ENCODE data around the gene SRA1.
"Not testable (repeated sequence)": the region's sequence is repeated elsewhere in the genome, so short reads cannot be mapped to it uniquely, and the experiment has no call there.

SRA1 gene

GRCh38 chr5:140590861-140591260 is 33.6 kb upstream of the SRA1 start:
- Histone ChIP-seq H3K4me3 (ENCODE audit: low read length) (no peak overlapping the region), H3K4me2 (ENCODE audit: low read length) (no peak overlapping the region), H4K20me1 (ENCODE audit: insufficient read depth, low read length) (no peaks in the 10 kb centered on the region), H3K79me2 (ENCODE audit: low read length) (no peaks in the 10 kb centered on the region), H2AFZ (ENCODE audit: low read depth, low read length) (no peak overlapping the region), H3K4me1 (ENCODE audit: low read length) (no peaks in the 10 kb centered on the region), H3K27me3 (ENCODE audit: low read depth, low read length) (no peaks in the 10 kb centered on the region), H3K9ac (ENCODE audit: low read length) (no peak overlapping the region), H3K9me3 (ENCODE audit: insufficient read depth, low read length) (no peaks in the 10 kb centered on the region), H3K27ac (ENCODE audit: low read length) (no peak overlapping the region), H3K36me3 (replicated peaks; ENCODE audit: low read depth, low read length) (no peaks in the 10 kb centered on the region)
- TF ChIP-seq EZH2phosphoT487 (IDR thresholded peaks at IDR 0.05; ENCODE audit: low read depth) (no peak), CTCF (IDR thresholded peaks at IDR 0.05; ENCODE audit: low read depth, low read length) (no peak)

DNA sequence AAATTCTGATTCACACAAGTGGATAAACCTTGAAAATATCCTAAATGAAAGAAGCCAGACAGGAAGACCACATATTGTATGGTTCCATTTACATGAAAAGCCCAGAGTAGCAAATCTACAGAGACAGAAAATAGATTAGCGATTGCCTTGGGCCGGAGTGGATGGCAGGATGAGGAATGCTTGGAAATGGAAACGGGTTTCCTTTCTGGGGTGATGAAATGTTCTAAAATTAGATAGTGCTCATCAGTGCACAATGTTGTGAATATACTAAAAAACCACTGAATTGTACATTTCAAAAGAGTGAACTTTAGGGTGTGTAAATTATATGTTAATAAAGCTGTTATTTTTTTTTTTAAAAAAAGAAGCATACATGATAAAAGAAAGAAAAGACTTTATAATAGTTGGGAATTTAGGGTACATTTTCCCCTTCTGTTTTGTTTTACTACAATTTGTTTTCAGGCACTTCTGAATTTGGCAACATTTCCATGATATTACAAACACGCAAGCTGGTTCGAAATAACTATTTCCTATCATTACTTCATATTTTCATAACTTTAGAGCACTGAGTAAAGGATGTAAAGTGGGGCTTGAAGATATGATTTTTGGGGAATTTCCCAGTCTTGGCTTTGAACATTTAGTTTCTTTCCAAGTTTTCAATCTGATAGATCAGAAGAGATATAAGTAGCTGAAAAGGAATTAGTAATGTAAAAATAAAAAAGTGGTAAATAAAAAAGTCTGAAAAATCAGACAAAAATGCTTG is 31.2 kb upstream of the SRA1 start:
- no peaks in the 10 kb centered on the region for H3K9me3 ChIP-seq (ENCODE audit: insufficient read depth, low read length)
- no peak overlapping the region for H3K27ac ChIP-seq (ENCODE audit: low read length)

DNA sequence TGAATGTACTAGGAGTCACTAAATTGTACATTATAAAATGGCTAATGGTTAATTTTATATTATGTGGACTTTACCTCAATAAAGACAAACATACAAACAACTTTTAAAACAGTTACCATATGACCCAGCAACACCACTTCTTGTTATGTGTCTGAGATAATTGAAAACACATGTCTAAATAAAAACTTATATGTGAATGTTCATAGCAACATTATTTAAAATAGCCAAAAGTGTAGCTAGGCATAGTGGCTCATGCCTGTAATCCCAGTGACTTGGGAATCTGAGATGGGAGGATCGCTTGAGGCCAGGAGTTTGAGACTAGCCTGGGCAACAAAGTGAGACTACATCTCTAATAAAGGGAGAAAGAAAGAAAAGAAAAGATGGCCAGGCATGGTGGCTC is 30.2 kb upstream of the SRA1 start:
- Histone ChIP-seq H3K27ac (ENCODE audit: low read length) (no peak overlapping the region), H4K20me1 (ENCODE audit: insufficient read depth, low read length) (no peaks in the 10 kb centered on the region), H2AFZ (ENCODE audit: low read depth, low read length) (no peak overlapping the region), H3K4me3 (ENCODE audit: low read length) (no peak overlapping the region), H3K4me2 (ENCODE audit: low read length) (no peak overlapping the region), H3K27me3 (ENCODE audit: low read depth, low read length) (no peaks in the 10 kb centered on the region), H3K36me3 (replicated peaks; ENCODE audit: low read depth, low read length) (no peaks in the 10 kb centered on the region), H3K79me2 (ENCODE audit: low read length) (no peaks in the 10 kb centered on the region), H3K9ac (ENCODE audit: low read length) (no peak overlapping the region), H3K9me3 (ENCODE audit: insufficient read depth, low read length) (no peaks in the 10 kb centered on the region), H3K4me1 (ENCODE audit: low read length) (no peaks in the 10 kb centered on the region)
- TF ChIP-seq CTCF (IDR thresholded peaks at IDR 0.05; ENCODE audit: low read depth, low read length): no peak
- TF ChIP-seq EZH2phosphoT487 (IDR thresholded peaks at IDR 0.05; ENCODE audit: low read depth): no peak

More for the DNA sequence above, 31.2 kb upstream of the SRA1 start:
- no peak overlapping the region for H3K4me3 ChIP-seq (ENCODE audit: low read length)
- H3K36me3 ChIP-seq (replicated peaks; ENCODE audit: low read depth, low read length): no peaks in the 10 kb centered on the region
- no peak for TF ChIP-seq CTCF (IDR thresholded peaks at IDR 0.05; ENCODE audit: low read depth, low read length)
- no peak for TF ChIP-seq EZH2phosphoT487 (IDR thresholded peaks at IDR 0.05; ENCODE audit: low read depth)
- H3K4me1 ChIP-seq (ENCODE audit: low read length): no peaks in the 10 kb centered on the region
- H3K27me3 ChIP-seq (ENCODE audit: low read depth, low read length): no peaks in the 10 kb centered on the region
- no peak overlapping the region for H3K4me2 ChIP-seq (ENCODE audit: low read length)
- no peaks in the 10 kb centered on the region for H4K20me1 ChIP-seq (ENCODE audit: insufficient read depth, low read length)
- no peak overlapping the region for H3K9ac ChIP-seq (ENCODE audit: low read length)
- H3K79me2 ChIP-seq (ENCODE audit: low read length): no peaks in the 10 kb centered on the region
- H2AFZ ChIP-seq (ENCODE audit: low read depth, low read length): no peak overlapping the region

DNA sequence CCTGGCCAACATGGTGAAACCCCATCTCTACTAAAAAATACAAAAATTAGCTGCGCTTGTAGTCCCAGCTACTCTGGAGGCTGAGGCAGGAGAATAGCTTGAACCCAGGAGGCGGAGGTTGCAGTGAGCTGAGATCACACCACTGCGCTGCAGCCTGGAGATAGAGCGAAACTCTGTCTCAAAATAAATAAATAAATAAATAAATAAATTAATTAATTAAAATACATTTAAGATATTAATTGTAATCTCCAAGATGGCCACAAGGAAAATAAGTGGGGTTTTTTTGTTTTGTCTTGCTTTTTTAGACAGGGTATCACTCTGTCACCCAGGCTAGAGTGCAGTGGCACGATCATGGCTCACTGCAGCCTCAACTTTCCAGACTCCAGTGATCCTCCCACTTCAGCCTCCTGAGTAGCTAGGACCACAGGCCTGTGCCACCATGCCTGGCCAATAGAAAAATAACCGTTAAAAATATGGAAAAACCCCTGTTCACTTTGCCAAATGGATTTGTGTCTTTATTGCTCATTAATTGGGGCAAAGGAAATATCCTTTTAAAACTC is 22.0 kb upstream of the SRA1 start:
- not testable (repeated sequence) for H3K4me1 ChIP-seq (ENCODE audit: low read length); H3K79me2 ChIP-seq (ENCODE audit: low read length); H4K20me1 ChIP-seq (ENCODE audit: insufficient read depth, low read length); H3K36me3 ChIP-seq (replicated peaks; ENCODE audit: low read depth, low read length); H3K27me3 ChIP-seq (ENCODE audit: low read depth, low read length); H3K27ac ChIP-seq (ENCODE audit: low read length); H2AFZ ChIP-seq (ENCODE audit: low read depth, low read length); H3K4me3 ChIP-seq (ENCODE audit: low read length); H3K9ac ChIP-seq (ENCODE audit: low read length); H3K9me3 ChIP-seq (ENCODE audit: insufficient read depth, low read length); H3K4me2 ChIP-seq (ENCODE audit: low read length)

Measured in OCI-LY3 (cell line).